ENCODE measurements around the gene ACBD3. TPM values are rescaled to one million over a fixed set of nuclear protein-coding genes. Genes with fewer than 3 reads are reported as not detected.

ACBD3 gene
- total RNA-seq, 2 experiments from 2014 or later = 26.5 to 28.3 TPM

- H3K9me3 ChIP-seq (ENCODE audit: control insufficient read depth in 1 of 2, insufficient read depth in 1 of 2, low read length in 2 of 2) = no peaks in the 10 kb centered on the region
- no peaks in the 10 kb centered on the region for H3K9me3 Mint-ChIP-seq
- H3K27me3 ChIP-seq (ENCODE audit: control insufficient read depth in 1 of 2, insufficient read depth in 2 of 2, low read length in 2 of 2) = no peaks in the 10 kb centered on the region
- no peaks in the 10 kb centered on the region for H3K36me3 Mint-ChIP-seq (ENCODE audit: low read depth)
- intact Hi-C loops (cut with DNase I, micrococcal nuclease) = loop anchor here in 1 of 2 experiments (5.0 kb wide), 1 partner anchor 35 kb away; no protein-coding TSS in a partner anchor
- DNase-seq (no peak), ATAC-seq (ENCODE audit: poor library complexity) (no peak)
- H3K4me1 ChIP-seq (ENCODE audit: insufficient read depth, low read length) = no peaks in the 10 kb centered on the region
- no peak overlapping the region for H3K27ac ChIP-seq (ENCODE audit: low read depth in 1 of 2, low read length in 2 of 2)
- no peaks in the 10 kb centered on the region for H3K36me3 ChIP-seq (ENCODE audit: insufficient read depth, low read length)
- no peak overlapping the region for H3K4me3 ChIP-seq (ENCODE audit: low read length)
- H3K27me3 Mint-ChIP-seq = peaks cover 13% of the 10 kb centered on the region
- ChIA-PET CTCF (no interaction called here), POLR2A (interaction anchor here (0.7 kb wide), 1 partner anchor 8 kb away, joined by 3 read pairs; no protein-coding TSS in a partner anchor)
- H3K27ac Mint-ChIP-seq = no peak overlapping the region
- no peaks in the 10 kb centered on the region for H3K4me1 Mint-ChIP-seq (ENCODE audit: low read depth)
- H3K4me3 Mint-ChIP-seq = no peak overlapping the region
- TF ChIP-seq CTCF (IDR thresholded peaks at IDR 0.05) = no peak
These were observed 20.5 kb upstream of the ACBD3 start for GRCh38 chr1:226207048-226207447.

GRCh38 chr1:226204198-226204597 lies 17.7 kb upstream of the ACBD3 start:
- peaks cover 24% of the 10 kb centered on the region for H3K27me3 Mint-ChIP-seq
- POLR2A ChIA-PET = no interaction called here
- H3K9me3 Mint-ChIP-seq = no peaks in the 10 kb centered on the region
- no peaks in the 10 kb centered on the region for H3K4me1 Mint-ChIP-seq (ENCODE audit: low read depth)
- CTCF ChIA-PET = no interaction called here
- no peaks in the 10 kb centered on the region for H3K36me3 Mint-ChIP-seq (ENCODE audit: low read depth)
- ATAC-seq (ENCODE audit: poor library complexity) = no peak
- H3K4me3 Mint-ChIP-seq = no peak overlapping the region
- TF ChIP-seq CTCF (IDR thresholded peaks at IDR 0.05) = no peak
- no peak overlapping the region for H3K27ac Mint-ChIP-seq
- H3K4me1 ChIP-seq (ENCODE audit: insufficient read depth, low read length) = no peaks in the 10 kb centered on the region
- H3K36me3 ChIP-seq (ENCODE audit: insufficient read depth, low read length) = no peaks in the 10 kb centered on the region
- intact Hi-C loops (cut with DNase I, micrococcal nuclease) = no loop called here
- no peak for DNase-seq
- H3K9me3 ChIP-seq (ENCODE audit: control insufficient read depth in 1 of 2, insufficient read depth in 1 of 2, low read length in 2 of 2) = no peaks in the 10 kb centered on the region
- H3K27ac ChIP-seq (ENCODE audit: low read depth in 1 of 2, low read length in 2 of 2) = no peak overlapping the region
- no peaks in the 10 kb centered on the region for H3K27me3 ChIP-seq (ENCODE audit: control insufficient read depth in 1 of 2, insufficient read depth in 2 of 2, low read length in 2 of 2)
- H3K4me3 ChIP-seq (ENCODE audit: low read length) = no peak overlapping the region

- no peak overlapping the region for H3K4me3 ChIP-seq (ENCODE audit: low read length)
- H3K4me1 Mint-ChIP-seq (ENCODE audit: low read depth) = no peaks in the 10 kb centered on the region
- ATAC-seq (ENCODE audit: poor library complexity) = no peak
- intact Hi-C loops (cut with DNase I, micrococcal nuclease) = no loop called here
- H3K4me3 Mint-ChIP-seq = no peak overlapping the region
- H3K9me3 ChIP-seq (ENCODE audit: control insufficient read depth in 1 of 2, insufficient read depth in 1 of 2, low read length in 2 of 2) = no peaks in the 10 kb centered on the region
- POLR2A ChIA-PET = no interaction called here
- DNase-seq = no peak
- CTCF ChIA-PET = no interaction called here
- no peak for TF ChIP-seq CTCF (IDR thresholded peaks at IDR 0.05)
- H3K27ac Mint-ChIP-seq = no peak overlapping the region
- H3K27ac ChIP-seq (ENCODE audit: low read depth in 1 of 2, low read length in 2 of 2) = no peak overlapping the region
- no peaks in the 10 kb centered on the region for H3K4me1 ChIP-seq (ENCODE audit: insufficient read depth, low read length)
- no peaks in the 10 kb centered on the region for H3K36me3 Mint-ChIP-seq (ENCODE audit: low read depth)
- H3K36me3 ChIP-seq (ENCODE audit: insufficient read depth, low read length) = no peaks in the 10 kb centered on the region
- no peaks in the 10 kb centered on the region for H3K27me3 ChIP-seq (ENCODE audit: control insufficient read depth in 1 of 2, insufficient read depth in 2 of 2, low read length in 2 of 2)
- no peaks in the 10 kb centered on the region for H3K9me3 Mint-ChIP-seq
- H3K27me3 Mint-ChIP-seq = peaks cover 24% of the 10 kb centered on the region
These were observed 17.1 kb upstream of the ACBD3 start for GRCh38 chr1:226203655-226204054.

Measured in CD4-positive, alpha-beta T cell (primary cell).